H1 (cell line): ENCODE data around the gene ABCC2. TPM values are rescaled to one million over a fixed set of nuclear protein-coding genes. Genes with fewer than 3 reads are reported as not detected.
"Not testable (repeated sequence)": the region's sequence is repeated elsewhere in the genome, so short reads cannot be mapped to it uniquely, and the experiment has no call there.

Experiments used
- CTCF ChIA-PET: fragments of 300-600 bp; sonication (Branson Sonifier 250); formaldehyde crosslinking; loops from one replicate; lab custom pipeline; 2021; ENCODE audit not compliant: partially characterized antibody; lab: Charles Lee
- POLR2A ChIA-PET: fragments of 300-600 bp; sonication (Branson Sonifier 250); formaldehyde crosslinking; loops from one replicate; lab custom pipeline; 2021; ENCODE audit warnings: inconsistent platforms; ENCODE audit not compliant: partially characterized antibody; lab: Charles Lee
- DNase-seq, 2 experiments: peaks; one replicate each; pipeline versions ENCODE4 v3.0.0 to v3.0.0-alpha.2; 2010 to 2022; ENCODE audit warnings: low spot score in 2 of 2, low read depth in 1 of 2, mixed read lengths in 1 of 2
- FAIRE-seq: peaks from 2 replicates; lab custom pipeline; 2011; peaks lifted over from hg19 to GRCh38; lab: Jason Lieb, UNC
- H2AFZ ChIP-seq: 2 replicates; pipeline ENCODE4 v1.8.1; 2012; ENCODE audit warnings: low read length, inconsistent platforms
- H2AK5ac ChIP-seq: 2 replicates; pipeline ENCODE4 v1.6.1; 2013; ENCODE audit warnings: low read depth, low read length
- H2BK120ac ChIP-seq: replicated peaks from 2 replicates; pipeline ENCODE3; 2013; ENCODE audit warnings: low read depth, low read length, inconsistent platforms
- H2BK12ac ChIP-seq: 2 replicates; pipeline ENCODE4 v1.6.1; 2013; ENCODE audit warnings: low read depth, low read length
- H2BK15ac ChIP-seq: 2 replicates; pipeline ENCODE4 v1.6.1; 2013; ENCODE audit warnings: low read length
- H2BK20ac ChIP-seq: 2 replicates; pipeline ENCODE4 v1.6.1; 2013; ENCODE audit warnings: low read length
- H2BK5ac ChIP-seq: 2 replicates; pipeline ENCODE4 v1.6.1; 2013; ENCODE audit warnings: low read depth, low read length
- H3K14ac ChIP-seq: 2 replicates; pipeline ENCODE4 v1.6.1; 2013; ENCODE audit warnings: inconsistent platforms; ENCODE audit not compliant: insufficient read length
- H3K18ac ChIP-seq: 2 replicates; pipeline ENCODE4 v1.6.1; 2013; ENCODE audit warnings: low read length; ENCODE audit errors: extremely low read depth
- H3K23ac ChIP-seq: 2 replicates; pipeline ENCODE4 v1.6.1; 2013; ENCODE audit warnings: inconsistent platforms; ENCODE audit not compliant: insufficient read length
- H3K23me2 ChIP-seq: 2 replicates; pipeline ENCODE4 v1.6.1; 2013; ENCODE audit warnings: low read depth, low read length
- H3K27ac ChIP-seq: 2 replicates; pipeline ENCODE4 v1.6.1; 2011; ENCODE audit warnings: low read depth, low read length, inconsistent platforms
- H3K27me3 ChIP-seq, 4 experiments: replicated peaks in 1 of 4; 1 replicate in 1 of 4; 2 replicates in 3 of 4; pipeline versions ENCODE4 v1.6.1 to v1.8.1; 2011 to 2013; ENCODE audit warnings: low read length in 3 of 4, mild to moderate bottlenecking in 3 of 4, inconsistent platforms in 2 of 4, mixed read lengths in 2 of 4, moderate library complexity in 1 of 4; ENCODE audit not compliant: control insufficient read depth in 3 of 4, insufficient read depth in 3 of 4; ENCODE audit errors: extremely low read depth in 1 of 4
- H3K36me3 ChIP-seq, 4 experiments: 2 replicates each; pipeline versions ENCODE4 v1.6.1 to v1.8.1; 2011 to 2013; ENCODE audit warnings: mild to moderate bottlenecking in 4 of 4, low read length in 3 of 4, moderate library complexity in 2 of 4, control low read depth in 1 of 4, inconsistent platforms in 1 of 4; ENCODE audit not compliant: insufficient read depth in 4 of 4, control insufficient read depth in 2 of 4
- H3K4ac ChIP-seq: replicated peaks from 2 replicates; pipeline ENCODE3; 2013; ENCODE audit warnings: low read length, low read depth, mixed read lengths, inconsistent platforms; ENCODE audit not compliant: insufficient read length
- H3K4me1 ChIP-seq, 4 experiments: replicated peaks in 1 of 4; 1 replicate in 1 of 4; 2 replicates in 3 of 4; pipeline versions ENCODE4 v1.6.1 to v1.8.1; 2011 to 2013; ENCODE audit warnings: low read length in 3 of 4, inconsistent platforms in 2 of 4, mixed read lengths in 1 of 4; ENCODE audit not compliant: insufficient read depth in 4 of 4, control insufficient read depth in 3 of 4
- H3K4me2 ChIP-seq, 2 experiments: 2 replicates each; pipeline versions ENCODE4 v1.6.1 to v1.8.1; 2011 to 2013; ENCODE audit warnings: low read depth in 2 of 2, low read length in 2 of 2, control low read depth in 1 of 2, inconsistent platforms in 1 of 2, mild to moderate bottlenecking in 1 of 2; ENCODE audit not compliant: insufficient read depth in 1 of 2
- H3K4me3 ChIP-seq, 4 experiments: fragments of 200-600, 300-600 bp in 1 of 4; sonication (generic), shearing (Covaris generic), sonication (Bioruptor Twin) in 1 of 4; 2 replicates each; pipeline versions ENCODE4 v1.5.1 to v1.8.1; 2011 to 2016; ENCODE audit warnings: low read length in 4 of 4, low read depth in 3 of 4, control low read depth in 2 of 4, inconsistent platforms in 2 of 4, mild to moderate bottlenecking in 2 of 4, mixed read lengths in 1 of 4, moderate library complexity in 1 of 4; ENCODE audit not compliant: insufficient read depth in 2 of 4; ENCODE audit errors: extremely low read depth in 1 of 4
- H3K56ac ChIP-seq: replicated peaks from 2 replicates; pipeline ENCODE3; 2013; ENCODE audit warnings: low read depth, mild to moderate bottlenecking, mixed read lengths, low read length, inconsistent platforms; ENCODE audit not compliant: insufficient read length
- H3K79me1 ChIP-seq: 2 replicates; pipeline ENCODE4 v1.6.1; 2013; ENCODE audit warnings: low read depth, low read length, control low read depth
- H3K79me2 ChIP-seq, 2 experiments: 2 replicates each; pipeline versions ENCODE4 v1.6.1 to v1.8.1; 2012 to 2013; ENCODE audit warnings: low read length in 2 of 2, mild to moderate bottlenecking in 2 of 2, inconsistent platforms in 1 of 2; ENCODE audit not compliant: insufficient read depth in 2 of 2, control insufficient read depth in 1 of 2
- H3K9ac ChIP-seq, 4 experiments: replicated peaks in 1 of 4; 1 replicate in 1 of 4; 2 replicates in 3 of 4; pipeline versions ENCODE4 v1.6.1 to v1.8.1; 2011 to 2013; ENCODE audit warnings: low read depth in 3 of 4, low read length in 3 of 4, control low read depth in 2 of 4, mild to moderate bottlenecking in 2 of 4, moderate library complexity in 2 of 4, inconsistent platforms in 1 of 4; ENCODE audit errors: extremely low read depth in 1 of 4
- H3K9me3 ChIP-seq, 2 experiments: 2 replicates each; pipeline versions ENCODE4 v1.6.1 to v1.8.1; 2012 to 2013; ENCODE audit warnings: mild to moderate bottlenecking in 2 of 2, moderate library complexity in 2 of 2, control low read depth in 1 of 2, inconsistent platforms in 1 of 2, low read depth in 1 of 2, low read length in 1 of 2, mixed read lengths in 1 of 2; ENCODE audit not compliant: insufficient read depth in 2 of 2
- H4K20me1 ChIP-seq, 2 experiments: replicated peaks in 1 of 2; 2 replicates each; pipeline versions ENCODE3 to v1.8.1; 2011 to 2013; ENCODE audit warnings: inconsistent platforms in 2 of 2, low read length in 2 of 2, mild to moderate bottlenecking in 1 of 2; ENCODE audit not compliant: insufficient read depth in 2 of 2, control insufficient read depth in 1 of 2
- H4K5ac ChIP-seq: 2 replicates; pipeline ENCODE4 v1.6.1; 2013; ENCODE audit warnings: low read length, low read depth, mixed read lengths, inconsistent platforms; ENCODE audit not compliant: insufficient read length
- H4K8ac ChIP-seq: 2 replicates; pipeline ENCODE4 v1.8.0; 2013; ENCODE audit warnings: mild to moderate bottlenecking, moderate library complexity, low read length, inconsistent platforms; ENCODE audit not compliant: insufficient read depth; ENCODE audit errors: extremely low read depth
- H4K91ac ChIP-seq: replicated peaks from 2 replicates; pipeline ENCODE3; 2013; ENCODE audit warnings: low read length, mixed read lengths, inconsistent platforms; ENCODE audit not compliant: insufficient read length
- WGBS, 2 experiments: shearing (Covaris generic) in 1 of 2; methylation state at CpG; one replicate each; pipeline versions ENCODE4 v1.1.6 to v1.1.7; 2013 to 2015; ENCODE audit warnings: low lambda C conversion rate in 2 of 2, mixed read lengths in 2 of 2, inconsistent platforms in 1 of 2, low coverage in 1 of 2, missing lambda C conversion rate in 1 of 2; ENCODE audit not compliant: insufficient replicate concordance in 2 of 2, insufficient coverage in 1 of 2, insufficient read length in 1 of 2; ENCODE audit errors: extremely low coverage in 1 of 2, missing lambda C conversion rate in 1 of 2; 5-methylcytosine and 5-hydroxymethylcytosine counted together
- polyA plus RNA-seq, 7 experiments: library from polyadenylated mRNA; depleted of rRNA in 3 of 7; stranded (reverse) in 5 of 7; unstranded in 2 of 7; fragments of >200 nt in 5 of 7; fragments of 200-250 nt in 2 of 7; gene quantifications; 1 replicate in 5 of 7; 2 replicates in 1 of 7; 4 replicates in 1 of 7; pipeline versions ENCODE4 v1.2.1 to v1.2.3, GENCODE V29; 2011 to 2013; ENCODE audit warnings: missing spikeins in 2 of 7, mixed read lengths in 2 of 7
- total RNA-seq: library from RNA; stranded (reverse); fragmentation: NEBNext Ultra II Directional; extraction: Animal tissue kit (Norgen Biotek cat#: 25700); gene quantifications from 2 replicates; pipeline ENCODE4 v1.2.1, GENCODE V29; 2021

The ABCC2 gene
- total and polyA plus RNA-seq, 2 of the 8 experiments (the other 6 are each of a cell fraction or from before 2014, with no cell fraction given) = 0.74 to 1.1 TPM

DNA sequence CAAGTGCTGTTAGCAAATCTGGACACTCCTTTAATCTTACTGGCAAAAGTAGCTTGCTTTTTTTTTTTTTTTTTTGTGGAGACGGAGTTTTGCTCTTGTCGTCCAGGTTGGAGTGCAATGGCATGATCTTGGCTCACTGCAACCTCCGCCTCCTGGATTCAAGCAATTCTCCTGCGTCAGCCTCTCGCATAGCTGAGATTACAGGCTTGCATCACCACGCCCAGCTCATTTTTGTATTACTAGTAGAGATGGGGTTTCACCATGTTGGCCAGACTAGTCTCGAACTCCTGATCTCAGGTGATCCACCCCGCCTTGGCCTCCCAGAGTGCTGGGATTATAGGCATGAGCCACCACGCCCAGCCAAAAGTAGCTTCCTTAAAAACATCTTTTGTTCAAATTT lies 112.6 kb downstream of the ABCC2 start:
- H2BK20ac ChIP-seq, H3K9ac ChIP-seq, H3K4me2 ChIP-seq, H3K4me3 ChIP-seq, H4K5ac ChIP-seq, H3K4me1 ChIP-seq, H3K14ac ChIP-seq, H4K20me1 ChIP-seq, H4K91ac ChIP-seq, H3K4ac ChIP-seq, H4K8ac ChIP-seq, H3K79me1 ChIP-seq, H2BK120ac ChIP-seq, DNase-seq, FAIRE-seq, H2AK5ac ChIP-seq, H3K9me3 ChIP-seq, H3K79me2 ChIP-seq, H2BK15ac ChIP-seq, H3K27ac ChIP-seq, H3K27me3 ChIP-seq, H2BK5ac ChIP-seq, H3K56ac ChIP-seq, H2BK12ac ChIP-seq, H3K23me2 ChIP-seq, H3K18ac ChIP-seq, H2AFZ ChIP-seq, H3K23ac ChIP-seq: not testable (repeated sequence)
- WGBS, 2 experiments = 95% methylated on average over 8 of the region's 9 CpGs; no CpG with 5 or more reads in 1 of the 2 experiments
- POLR2A ChIA-PET = interaction anchor here (1.4 to 7.7 kb wide), 5 partner anchors 8 to 72 kb away, joined by 3 to 49 read pairs (median 13); no protein-coding TSS in a partner anchor
- CTCF ChIA-PET = interaction anchor here (0.6 to 2.3 kb wide), 4 partner anchors 15 to 1509 kb away, joined by 3 to 6 read pairs (median 4); no protein-coding TSS in a partner anchor
- peaks cover 63 to 89% (median 83%) of the 10 kb centered on the region in 4 experiments for H3K36me3 ChIP-seq
